NCI-H345 treated with DMSO at 0.1 percent for 48 hours (cell line): ENCODE data around the gene HOXD9.

Experiments used
- DNase-seq: peaks from one replicate; lab custom pipeline; 2025; ENCODE audit not compliant: unreplicated experiment; lab: John Stamatoyannopoulos, UW

Gene HOXD9

DNA sequence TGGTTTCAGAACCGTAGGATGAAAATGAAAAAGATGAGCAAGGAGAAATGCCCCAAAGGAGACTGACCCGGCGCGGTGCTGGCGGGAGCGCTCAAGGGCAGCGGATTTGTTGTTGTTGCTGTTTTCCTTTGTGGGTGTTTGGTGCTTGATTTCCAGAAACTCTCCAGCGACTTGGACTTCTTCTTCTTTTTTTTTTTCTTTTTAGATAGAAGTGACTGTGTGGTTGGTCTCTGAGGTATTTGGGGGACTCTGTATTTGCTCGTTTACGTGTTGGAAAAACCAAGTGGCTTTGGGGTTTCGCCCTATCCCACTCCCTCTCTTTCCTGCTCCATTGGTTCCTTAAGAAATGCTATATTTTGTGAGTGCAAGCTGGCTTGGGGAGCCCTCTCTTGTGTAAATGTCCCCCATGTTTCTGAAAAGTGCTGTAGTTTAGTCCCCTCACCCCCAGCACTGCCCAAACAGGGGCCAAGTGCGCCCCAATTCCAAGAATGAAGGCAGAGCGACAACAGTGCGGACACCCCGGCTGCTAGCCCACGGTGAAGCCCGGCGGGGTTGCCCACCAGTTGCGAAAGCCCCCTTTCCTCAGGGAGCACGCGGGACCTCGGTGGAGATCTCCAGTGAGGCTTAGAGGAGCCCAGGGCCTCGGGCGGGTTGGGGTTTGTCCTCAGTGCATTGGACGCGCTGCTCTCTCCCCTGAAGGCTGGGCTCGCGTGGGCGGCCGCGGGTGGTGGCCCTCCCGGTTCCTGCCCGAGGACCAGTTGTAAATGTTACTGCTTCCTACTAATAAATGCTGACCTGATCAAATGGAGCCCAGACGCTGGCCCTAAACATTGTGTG, 1.8 kb downstream of the HOXD9 start:
- no peak for DNase-seq

GRCh38 chr2:176124947-176125771, 2.6 kb downstream of the HOXD9 start:
- DNase-seq = no peak

DNA sequence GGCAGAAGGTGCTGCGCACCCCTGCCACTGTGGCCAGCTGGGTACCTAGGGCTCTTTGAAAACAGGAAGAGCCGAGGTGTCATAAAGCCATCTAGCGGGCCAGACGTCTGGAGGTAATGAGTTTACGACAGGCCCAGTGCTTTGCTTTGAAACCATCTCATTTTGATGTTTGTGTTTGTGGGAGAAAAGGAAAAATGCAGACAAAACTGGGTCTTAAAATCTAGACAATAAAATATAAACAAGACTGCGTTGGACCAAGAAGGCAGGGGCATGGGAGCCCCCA, 3.2 kb downstream of the HOXD9 start:
- DNase-seq = no peak

DNA sequence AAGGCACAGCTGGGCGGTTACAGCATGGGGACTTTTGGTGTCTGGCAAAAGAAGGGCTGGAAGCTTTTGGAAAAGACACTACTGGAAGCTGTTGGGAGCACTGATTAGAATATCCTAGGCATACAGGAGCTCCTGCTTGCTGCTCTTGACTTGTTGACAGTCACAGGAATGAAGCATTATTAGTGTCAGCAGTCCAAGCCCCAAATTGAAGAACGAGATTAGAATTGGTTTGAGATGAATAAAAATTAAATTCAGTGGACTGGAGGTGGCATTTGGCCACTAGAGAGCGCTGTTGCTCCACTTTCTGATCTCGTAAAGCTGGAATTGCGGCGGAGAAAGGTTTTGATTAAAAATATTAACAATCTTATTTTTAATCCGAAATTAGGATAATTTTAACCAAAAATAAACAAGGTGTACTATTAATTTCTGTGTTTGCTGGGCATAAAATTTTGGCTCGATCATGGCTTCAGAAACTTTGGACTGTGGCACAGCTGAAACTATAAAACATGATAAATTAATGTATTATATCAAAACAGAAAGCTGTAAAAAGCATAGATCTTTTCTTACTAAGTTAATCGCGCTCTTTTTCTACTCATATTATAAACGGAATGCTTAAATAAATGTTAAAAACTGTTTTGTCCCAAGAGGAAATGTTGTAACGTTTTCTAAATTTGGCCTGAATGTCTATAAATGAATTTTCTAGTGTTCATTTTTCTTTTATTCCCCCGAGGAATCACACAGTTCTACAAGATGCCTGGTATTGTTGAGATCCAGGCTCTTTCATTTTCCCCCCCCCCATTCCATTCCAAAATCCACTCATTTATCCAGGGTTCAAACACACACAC, 4.6 kb downstream of the HOXD9 start:
- peak; percentile 67 for DNase-seq

GRCh38 chr2:176127774-176128072, 5.2 kb downstream of the HOXD9 start:
- DNase-seq = no peak

- DNase-seq = peak; percentile 28
Observed at GRCh38 chr2:176128172-176128981, 5.9 kb downstream of the HOXD9 start.

DNA sequence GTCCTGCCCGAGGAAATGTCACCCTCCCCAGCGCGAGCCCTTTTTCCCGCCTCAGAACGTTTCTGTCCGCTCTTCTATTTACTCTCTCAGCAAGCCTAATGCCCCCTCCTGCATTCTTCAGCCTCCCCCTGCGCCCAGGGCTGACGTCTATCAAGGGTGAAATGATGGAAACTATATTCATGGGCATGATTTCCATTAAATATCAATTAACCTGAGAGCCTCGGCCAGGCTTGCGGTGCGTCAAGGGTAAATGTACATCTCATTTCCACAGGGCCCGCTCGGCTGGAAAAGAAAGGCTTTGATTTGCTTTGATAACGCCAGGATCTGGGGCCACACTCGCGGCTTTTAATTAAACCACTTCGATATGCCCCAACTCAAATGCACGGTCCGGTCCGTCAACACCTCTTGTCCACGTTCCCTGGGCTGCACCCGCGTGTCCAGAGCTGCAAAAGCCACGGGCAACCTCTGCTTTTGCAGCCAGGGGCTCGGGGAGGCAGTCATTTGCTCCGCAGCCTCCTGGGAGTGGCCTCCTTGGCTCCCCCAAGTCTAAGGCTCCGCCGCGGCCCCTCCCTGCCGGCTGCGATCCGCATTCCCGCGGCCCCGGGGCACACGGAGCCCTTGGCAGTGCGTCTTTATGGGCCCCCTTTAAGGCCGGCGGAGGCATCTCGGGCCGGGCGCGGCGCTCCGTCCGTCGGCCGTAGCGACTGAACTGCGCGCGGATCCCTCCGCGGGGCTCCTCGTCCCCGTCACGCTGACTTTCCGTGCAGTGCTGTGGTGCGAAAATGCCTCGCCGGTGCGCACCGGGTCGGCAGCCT, 6.7 kb downstream of the HOXD9 start, which contains the start of gene HOXD8:
Gene HOXD8, plus strand, starts transcription at position 724 of the 815 bp plus-strand sequence. CDS start 662 bp downstream, outside the sequence.
- DNase-seq = peak; percentile 64

DNA sequence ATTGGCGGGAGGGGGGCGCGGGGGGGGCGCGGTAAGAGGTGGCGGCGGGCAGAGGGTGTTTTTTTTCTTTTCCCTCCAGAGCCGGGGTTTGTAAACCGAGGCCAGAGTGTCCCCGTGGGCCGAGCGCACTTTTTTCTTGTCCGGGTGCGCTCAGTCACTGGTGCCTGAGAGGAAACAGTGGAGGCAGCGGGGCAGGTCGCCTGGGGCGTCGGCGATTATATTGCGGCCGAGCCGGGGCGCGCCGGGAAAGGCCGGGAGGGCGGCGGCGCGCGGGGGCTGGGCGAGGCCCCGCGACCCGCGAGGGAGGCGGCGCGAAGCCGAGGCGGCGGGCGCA, 7.3 kb downstream of the HOXD9 start:
- DNase-seq = no peak

DNA sequence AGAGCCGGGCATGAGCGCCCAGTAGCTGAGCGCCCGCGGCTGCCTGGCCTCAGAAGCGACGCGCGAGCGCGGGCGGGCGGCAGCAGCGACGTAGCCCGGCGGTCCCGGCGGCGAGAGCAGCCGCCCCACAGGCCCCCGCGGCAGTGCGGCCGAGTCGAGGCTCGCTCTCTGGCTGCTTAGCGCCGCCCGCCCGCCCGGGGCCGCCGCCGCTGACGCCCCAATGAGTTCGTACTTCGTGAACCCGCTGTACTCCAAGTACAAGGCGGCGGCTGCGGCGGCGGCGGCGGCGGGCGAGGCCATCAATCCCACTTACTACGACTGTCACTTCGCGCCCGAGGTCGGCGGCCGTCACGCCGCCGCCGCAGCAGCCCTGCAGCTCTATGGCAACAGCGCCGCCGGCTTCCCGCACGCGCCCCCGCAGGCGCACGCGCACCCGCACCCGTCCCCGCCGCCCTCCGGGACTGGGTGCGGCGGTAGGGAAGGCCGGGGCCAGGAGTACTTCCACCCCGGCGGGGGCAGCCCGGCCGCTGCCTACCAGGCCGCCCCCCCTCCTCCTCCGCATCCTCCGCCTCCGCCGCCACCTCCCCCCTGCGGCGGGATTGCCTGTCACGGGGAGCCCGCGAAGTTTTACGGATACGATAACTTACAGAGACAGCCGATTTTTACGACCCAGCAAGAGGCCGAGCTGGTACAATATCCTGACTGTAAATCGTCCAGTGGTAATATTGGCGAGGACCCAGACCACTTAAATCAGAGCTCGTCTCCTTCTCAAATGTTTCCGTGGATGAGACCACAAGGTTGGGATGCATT, 7.8 kb downstream of the HOXD9 start:
- peak; percentile 57 for DNase-seq

DNA sequence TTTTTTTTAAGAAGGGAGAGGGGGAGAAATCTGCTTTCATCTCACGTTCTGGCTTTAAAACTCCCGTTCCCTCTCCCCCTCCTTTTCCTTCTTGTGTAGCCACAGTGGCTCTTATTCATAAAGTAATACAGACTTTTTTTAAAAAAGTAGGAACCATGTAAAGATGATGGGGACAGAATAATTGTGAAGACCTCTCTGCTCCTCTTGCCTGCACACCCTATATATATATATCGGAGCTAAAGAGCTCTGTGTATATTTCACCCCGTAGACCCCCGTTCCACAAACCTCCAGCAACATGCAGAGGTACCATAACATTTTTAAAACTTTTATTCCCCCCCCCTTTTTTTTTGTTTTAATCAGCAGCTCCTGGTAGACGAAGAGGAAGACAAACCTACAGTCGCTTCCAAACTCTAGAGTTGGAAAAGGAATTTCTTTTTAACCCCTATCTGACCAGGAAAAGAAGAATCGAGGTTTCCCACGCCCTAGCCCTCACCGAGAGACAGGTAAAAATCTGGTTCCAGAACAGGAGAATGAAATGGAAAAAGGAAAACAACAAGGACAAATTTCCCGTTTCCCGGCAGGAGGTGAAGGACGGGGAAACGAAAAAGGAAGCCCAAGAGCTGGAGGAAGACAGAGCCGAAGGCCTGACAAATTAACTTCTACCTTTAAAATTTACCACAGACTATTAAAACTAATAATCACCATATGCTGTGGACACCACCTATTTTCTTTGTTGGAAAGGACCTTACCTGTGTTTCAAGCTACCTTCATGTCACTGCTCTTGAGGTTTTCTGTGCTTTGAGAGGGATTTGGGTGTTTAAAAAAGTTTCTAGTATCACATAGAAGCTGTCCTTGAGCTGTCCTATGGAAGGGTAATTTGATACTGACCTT, 8.7 kb downstream of the HOXD9 start:
- no peak for DNase-seq

- DNase-seq = no peak
Observed at GRCh38 chr2:176131848-176132158, 9.3 kb downstream of the HOXD9 start.

- DNase-seq = no peak
Observed at GRCh38 chr2:176132205-176133171, 10.0 kb downstream of the HOXD9 start.

DNA sequence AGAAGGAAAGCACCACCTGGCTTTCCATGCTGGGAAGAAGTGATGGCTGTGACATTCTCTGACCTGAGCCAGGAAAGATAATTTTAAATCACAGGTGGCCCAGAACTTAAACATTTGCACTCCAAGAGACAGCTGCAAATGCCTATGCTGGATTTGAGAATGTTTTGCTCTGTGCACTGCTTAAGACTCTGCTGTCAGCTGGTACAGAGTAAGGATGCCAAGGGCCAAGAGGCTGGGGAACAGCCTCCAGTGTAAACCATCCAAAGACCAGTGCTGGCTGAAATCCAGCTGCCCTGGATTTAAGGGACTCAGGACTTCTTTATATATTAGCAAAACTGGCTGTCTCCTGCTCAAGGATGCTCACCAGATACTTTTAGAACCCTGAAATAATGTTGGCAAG, 10.9 kb downstream of the HOXD9 start:
- no peak for DNase-seq

- no peak for DNase-seq
Observed at GRCh38 chr2:176134035-176134434, 11.5 kb downstream of the HOXD9 start.

GRCh38 chr2:176135035-176135440, 12.5 kb downstream of the HOXD9 start:
- DNase-seq = no peak

- DNase-seq = no peak
Observed at GRCh38 chr2:176136374-176137251, 14.1 kb downstream of the HOXD9 start.
